Upper lobe of left lung (tissue), 6 donors: ENCODE data around the gene MTHFD1L. TPM values are rescaled to one million over a fixed set of nuclear protein-coding genes. Genes with fewer than 3 reads are reported as not detected.
A peak's percentile ranks its signal among the peaks of the same experiment; 100 is the strongest.

Source experiments
- ATAC-seq, 2 donors: fragments of 200-7000 bp; cut with Tn5 transposase; one replicate each; pipeline ENCODE4 v1.9.1; 2022; ENCODE audit warnings: mild to moderate bottlenecking in 2 of 2, moderate library complexity in 2 of 2; ENCODE audit not compliant: low FRiP score in 2 of 2
- DNase-seq, 2 donors: peaks; one replicate each; pipeline ENCODE4 v3.0.0-alpha.2; 2019 to 2020
- H3K27ac ChIP-seq, 4 donors: fragments of 200-600 bp; sonication (generic); one replicate each; pipeline ENCODE4 v1.5.1; 2016 to 2019
- H3K27me3 ChIP-seq, 4 donors: fragments of 200-600 bp; sonication (generic); one replicate each; pipeline ENCODE4 v1.5.1; 2017 to 2019
- H3K36me3 ChIP-seq, 4 donors: fragments of 200-600 bp; sonication (generic); one replicate each; pipeline ENCODE4 v1.5.1; 2016 to 2019
- H3K4me1 ChIP-seq, 4 donors: fragments of 200-600 bp; sonication (generic); one replicate each; pipeline ENCODE4 v1.5.1; 2018 to 2019
- H3K4me3 ChIP-seq, 4 donors: fragments of 200-600 bp; sonication (generic); one replicate each; pipeline ENCODE4 v1.5.1; 2017 to 2019; ENCODE audit warnings: mild to moderate bottlenecking in 2 of 4, moderate library complexity in 1 of 4
- H3K9me3 ChIP-seq, 4 donors: fragments of 200-600 bp; sonication (generic); one replicate each; pipeline ENCODE4 v1.5.1; 2018 to 2019
- CTCF ChIP-seq, 6 experiments: fragments of 450-650 bp in 4 of 6; fragments of 200-600 bp in 2 of 6; sonication (generic) in 2 of 6; IDR thresholded peaks; one replicate each; pipeline ENCODE4 v1.5.1; 2016 to 2019; ENCODE audit warnings: antibody characterized with exemption in 6 of 6
- EP300 ChIP-seq, 4 donors: sonication (generic); formaldehyde crosslinking; IDR thresholded peaks; one replicate each; pipeline ENCODE4 v1.5.1; 2017; ENCODE audit warnings: antibody characterized with exemption in 4 of 4, control low read depth in 2 of 4
- POLR2A ChIP-seq, 4 donors: fragments of 450-650 bp; IDR thresholded peaks; one replicate each; pipeline ENCODE4 v1.5.1; 2016 to 2017; ENCODE audit warnings: antibody characterized with exemption in 4 of 4, mild to moderate bottlenecking in 2 of 4
- POLR2AphosphoS5 ChIP-seq, 2 donors: sonication (generic); formaldehyde crosslinking; IDR thresholded peaks; one replicate each; pipeline ENCODE4 v1.5.1; 2017; ENCODE audit warnings: antibody characterized with exemption in 2 of 2
- WGBS, 2 donors: methylation state at CpG; one replicate each; pipeline ENCODE4 v1.1.5; 2017 to 2018; 5-methylcytosine and 5-hydroxymethylcytosine counted together
- total RNA-seq, 6 donors: library from RNA; depleted of rRNA in 4 of 6; stranded (reverse); fragments of >200 nt in 4 of 6; gene quantifications; one replicate each; pipeline versions ENCODE4 v1.1.0 to v1.2.1, GENCODE V29; 2016 to 2021
- donor health status: DM: no; HTN: no; CAD: no; lungs with moderate emphysema.
- donor health status: DM: no; HTN: yes; CAD: no; lungs with severe emphysema.

MTHFD1L gene
- total RNA-seq, 6 donors from 2014 or later: 11.8 to 32.3 (median 19.4) TPM

GRCh38 chr6:151005164-151005563, 139.7 kb downstream of the MTHFD1L start:
- H3K27me3 ChIP-seq: no peaks in the 10 kb centered on the region
- peaks cover 19 to 29% (median 26%) of the 10 kb centered on the region in 4 donors for H3K4me1 ChIP-seq
- H3K36me3 ChIP-seq: no peaks in the 10 kb centered on the region
- H3K4me3 ChIP-seq: no peak overlapping the region
- ATAC-seq (no peak), DNase-seq (no peak)
- TF ChIP-seq CTCF (IDR thresholded peaks at IDR 0.05): no peak
- TF ChIP-seq EP300 (IDR thresholded peaks at IDR 0.05): no peak
- no peak for TF ChIP-seq POLR2AphosphoS5 (IDR thresholded peaks at IDR 0.05)
- no peak for TF ChIP-seq POLR2A (IDR thresholded peaks at IDR 0.05)
- WGBS, 2 donors: 76 to 80% methylated on average over 6 of the region's 6 CpGs
- H3K27ac ChIP-seq: peak overlapping the region; percentile 24 to 70 (median 48)
- H3K9me3 ChIP-seq: no peaks in the 10 kb centered on the region

GRCh38 chr6:151005896-151006632, 140.6 kb downstream of the MTHFD1L start:
- peaks cover 19 to 29% (median 26%) of the 10 kb centered on the region in 4 donors for H3K4me1 ChIP-seq
- WGBS, 2 donors: 74 to 85% methylated on average over 11 to 13 of the region's 13 CpGs
- peak overlapping the region in 2 of 4 donors; percentile 41 to 70 for H3K27ac ChIP-seq
- no peak for TF ChIP-seq POLR2A (IDR thresholded peaks at IDR 0.05)
- no peak for TF ChIP-seq POLR2AphosphoS5 (IDR thresholded peaks at IDR 0.05)
- TF ChIP-seq CTCF (IDR thresholded peaks at IDR 0.05): no peak
- TF ChIP-seq EP300 (IDR thresholded peaks at IDR 0.05): no peak
- DNase-seq (no peak), ATAC-seq (no peak)
- H3K4me3 ChIP-seq: no peak overlapping the region
- H3K9me3 ChIP-seq: no peaks in the 10 kb centered on the region
- H3K27me3 ChIP-seq: no peaks in the 10 kb centered on the region
- H3K36me3 ChIP-seq: no peaks in the 10 kb centered on the region

GRCh38 chr6:151007076-151007475, 141.6 kb downstream of the MTHFD1L start:
- DNase-seq (no peak), ATAC-seq (no peak)
- no peak for TF ChIP-seq POLR2A (IDR thresholded peaks at IDR 0.05)
- TF ChIP-seq POLR2AphosphoS5 (IDR thresholded peaks at IDR 0.05): no peak
- no peak for TF ChIP-seq CTCF (IDR thresholded peaks at IDR 0.05)
- no peak for TF ChIP-seq EP300 (IDR thresholded peaks at IDR 0.05)
- H3K36me3 ChIP-seq: no peaks in the 10 kb centered on the region
- H3K4me1 ChIP-seq: peaks cover 19 to 29% (median 24%) of the 10 kb centered on the region in 4 donors
- no peaks in the 10 kb centered on the region for H3K27me3 ChIP-seq
- no peak overlapping the region for H3K27ac ChIP-seq
- H3K4me3 ChIP-seq: no peak overlapping the region
- 93% methylated on average over 3 of the region's 3 CpGs for WGBS, 2 donors
- no peaks in the 10 kb centered on the region for H3K9me3 ChIP-seq

- Histone ChIP-seq H3K36me3 (no peaks in the 10 kb centered on the region), H3K9me3 (no peaks in the 10 kb centered on the region), H3K27me3 (no peaks in the 10 kb centered on the region), H3K4me1 (peaks cover 19 to 27% (median 24%) of the 10 kb centered on the region in 4 donors), H3K4me3 (no peak overlapping the region), H3K27ac (no peak overlapping the region)
- WGBS, 2 donors: 69 to 76% methylated on average over 4 of the region's 4 CpGs
- DNase-seq: no peak
- ATAC-seq: no peak
- TF ChIP-seq EP300 (IDR thresholded peaks at IDR 0.05) (no peak), POLR2AphosphoS5 (IDR thresholded peaks at IDR 0.05) (no peak), CTCF (IDR thresholded peaks at IDR 0.05) (no peak), POLR2A (IDR thresholded peaks at IDR 0.05) (no peak)
These were observed 142.4 kb downstream of the MTHFD1L start for GRCh38 chr6:151007922-151008321.

- TF ChIP-seq CTCF (IDR thresholded peaks at IDR 0.05) (no peak), EP300 (IDR thresholded peaks at IDR 0.05) (no peak), POLR2A (IDR thresholded peaks at IDR 0.05) (no peak), POLR2AphosphoS5 (IDR thresholded peaks at IDR 0.05) (no peak)
- DNase-seq (no peak), ATAC-seq (no peak)
- WGBS, 2 donors: 87 to 92% methylated on average over 4 of the region's 4 CpGs
- Histone ChIP-seq H3K27ac (no peak overlapping the region), H3K36me3 (no peaks in the 10 kb centered on the region), H3K27me3 (no peaks in the 10 kb centered on the region), H3K9me3 (no peaks in the 10 kb centered on the region), H3K4me3 (no peak overlapping the region), H3K4me1 (peaks cover 19 to 27% (median 23%) of the 10 kb centered on the region in 4 donors)
These were observed 142.9 kb downstream of the MTHFD1L start for GRCh38 chr6:151008425-151008824.
